IMR-90 (cell line): ENCODE measurements around the gene AGPS. TPM values are rescaled to one million over a fixed set of nuclear protein-coding genes. Genes with fewer than 3 reads are reported as not detected.
"Not testable (repeated sequence)": the region's sequence is repeated elsewhere in the genome, so short reads cannot be mapped to it uniquely, and the experiment has no call there.

Experiments used
- ATAC-seq: fragments of 200-7000 bp; cut with Tn5 transposase; 2 replicates; pipeline ENCODE4 v1.9.1; 2020; ENCODE audit warnings: low read depth, mild to moderate bottlenecking, moderate library complexity
- BruUV-seq: library from RNA; stranded (reverse); fragments of 400-500 nt; replicated peaks from 2 replicates; lab custom pipeline; 2021; lab: Mats Ljungman, UMichigan
- CTCF ChIA-PET: fragments of 300-600 bp; formaldehyde crosslinking; extraction: SDS; loops from one replicate; lab custom pipeline; 2021; ENCODE audit warnings: antibody characterized with exemption; lab: Yijun Ruan, JAX
- POLR2A ChIA-PET: fragments of 300-600 bp; sonication (Branson Sonifier 250); formaldehyde crosslinking; loops from one replicate; lab custom pipeline; 2022; ENCODE audit warnings: antibody characterized with exemption; ENCODE audit not compliant: unreplicated experiment; lab: Charles Lee
- DNase-seq: peaks from one replicate; pipeline ENCODE4 v3.0.0; 2013
- H2AFZ ChIP-seq: replicated peaks from 2 replicates; pipeline ENCODE3; 2013; ENCODE audit warnings: low read length, mild to moderate bottlenecking; ENCODE audit not compliant: poor library complexity
- H2AK5ac ChIP-seq: 2 replicates; pipeline ENCODE4 v1.6.1; 2013; ENCODE audit warnings: low read depth, low read length, inconsistent platforms
- H2AK9ac ChIP-seq: replicated peaks from 2 replicates; pipeline ENCODE3; 2013; ENCODE audit warnings: mild to moderate bottlenecking, low read depth, low read length, moderate library complexity; ENCODE audit not compliant: poor library complexity
- H2BK120ac ChIP-seq: 2 replicates; pipeline ENCODE4 v1.6.1; 2013; ENCODE audit warnings: low read depth, low read length, inconsistent platforms
- H2BK15ac ChIP-seq: 3 replicates; pipeline ENCODE4 v1.6.1; 2013; ENCODE audit warnings: low read depth, low read length, inconsistent platforms
- H2BK20ac ChIP-seq: 2 replicates; pipeline ENCODE4 v1.6.1; 2013; ENCODE audit warnings: low read depth, mild to moderate bottlenecking, inconsistent platforms, low read length, moderate library complexity
- H2BK5ac ChIP-seq: 2 replicates; pipeline ENCODE4 v1.6.1; 2013; ENCODE audit warnings: mild to moderate bottlenecking, low read depth, low read length, inconsistent platforms; ENCODE audit not compliant: poor library complexity, severe bottlenecking
- H3K14ac ChIP-seq: replicated peaks from 2 replicates; pipeline ENCODE4 v1.6.1; 2013; ENCODE audit warnings: low read depth, low read length, inconsistent platforms
- H3K18ac ChIP-seq: 2 replicates; pipeline ENCODE4 v1.6.1; 2013; ENCODE audit warnings: low read depth, low read length, control low read depth
- H3K23ac ChIP-seq: 2 replicates; pipeline ENCODE4 v1.6.1; 2013; ENCODE audit warnings: low read depth, low read length, inconsistent platforms
- H3K27ac ChIP-seq: 2 replicates; pipeline ENCODE4 v1.5.1; 2013; ENCODE audit warnings: mild to moderate bottlenecking, control low read depth, low read length; ENCODE audit not compliant: insufficient read depth
- H3K27me3 ChIP-seq: 2 replicates; pipeline ENCODE4 v1.6.1; 2013; ENCODE audit warnings: low read length; ENCODE audit not compliant: control insufficient read depth, insufficient read depth
- H3K36me3 ChIP-seq: 2 replicates; pipeline ENCODE4 v1.6.1; 2013; ENCODE audit warnings: low read length, mixed read lengths; ENCODE audit not compliant: control insufficient read depth, insufficient read depth
- H3K4ac ChIP-seq: 2 replicates; pipeline ENCODE4 v1.6.1; 2013; ENCODE audit warnings: low read depth, low read length, inconsistent platforms
- H3K4me1 ChIP-seq: 2 replicates; pipeline ENCODE4 v1.6.1; 2013; ENCODE audit warnings: low read length, mixed read lengths; ENCODE audit not compliant: control insufficient read depth, insufficient read depth
- H3K4me2 ChIP-seq: 2 replicates; pipeline ENCODE4 v1.6.1; 2013; ENCODE audit warnings: low read depth, mild to moderate bottlenecking, control low read depth, low read length, moderate library complexity
- H3K4me3 ChIP-seq: 2 replicates; pipeline ENCODE4 v1.5.1; 2013; ENCODE audit warnings: low read depth, mild to moderate bottlenecking, control low read depth, low read length, moderate library complexity; ENCODE audit not compliant: insufficient read depth
- H3K56ac ChIP-seq: 2 replicates; pipeline ENCODE4 v1.6.1; 2013; ENCODE audit warnings: low read length, inconsistent platforms; ENCODE audit not compliant: insufficient read depth; ENCODE audit errors: extremely low read depth
- H3K79me1 ChIP-seq, 2 experiments: 2 replicates each; pipeline ENCODE4 v1.6.1; 2013; ENCODE audit warnings: low read length in 2 of 2, inconsistent platforms in 1 of 2, low read depth in 1 of 2
- H3K9ac ChIP-seq: 2 replicates; pipeline ENCODE4 v1.6.1; 2013; ENCODE audit warnings: low read depth, low read length, control low read depth
- H3K9me1 ChIP-seq: 2 replicates; pipeline ENCODE4 v1.6.1; 2013; ENCODE audit warnings: low read length, inconsistent platforms; ENCODE audit not compliant: insufficient read depth
- H3K9me3 ChIP-seq: 2 replicates; pipeline ENCODE4 v1.6.1; 2013; ENCODE audit warnings: low read length; ENCODE audit not compliant: control insufficient read depth, insufficient read depth
- H4K20me1 ChIP-seq: 2 replicates; pipeline ENCODE4 v1.6.1; 2013; ENCODE audit warnings: low read length, inconsistent platforms; ENCODE audit not compliant: insufficient read depth
- H4K5ac ChIP-seq: 2 replicates; pipeline ENCODE4 v1.6.1; 2013; ENCODE audit warnings: mild to moderate bottlenecking, low read depth, low read length, control low read depth
- H4K8ac ChIP-seq, 2 experiments: 2 replicates each; pipeline ENCODE4 v1.6.1; 2013; ENCODE audit warnings: low read depth in 2 of 2, low read length in 2 of 2, control low read depth in 1 of 2, inconsistent platforms in 1 of 2
- H4K91ac ChIP-seq: 2 replicates; pipeline ENCODE4 v1.6.1; 2013; ENCODE audit warnings: low read depth, low read length, inconsistent platforms; ENCODE audit not compliant: insufficient read depth
- CEBPB ChIP-seq: IDR thresholded peaks from 2 replicates; pipeline ENCODE4 v1.6.1; 2012; ENCODE audit warnings: low read depth, low read length, improper control_type of control experiment
- WGBS, 2 experiments: methylation state at CpG; one replicate each; pipeline versions ENCODE4 v1.1.5 to v1.1.7; 2013; ENCODE audit warnings: missing lambda C conversion rate in 2 of 2; ENCODE audit not compliant: insufficient read length in 1 of 2; ENCODE audit errors: extremely low coverage in 2 of 2; 5-methylcytosine and 5-hydroxymethylcytosine counted together
- dilution Hi-C: fragments of 300-500 bp; cut with HindIII; formaldehyde crosslinking; loops from one replicate; pipeline ENCODE4 v1.14.3; 2018; ENCODE audit warnings: low sequenced_read_pairs; ENCODE audit not compliant: unreplicated experiment
- in situ Hi-C: fragments of 300-500 bp; cut with MboI; formaldehyde crosslinking; loops from 3 replicates; pipeline ENCODE4 v1.14.3; 2019; ENCODE audit warnings: low sequenced_read_pairs, inconsistent platforms, mixed read lengths
- intact Hi-C: fragments of 100-400 bp; cut with micrococcal nuclease; formaldehyde crosslinking; loops from 2 replicates; pipeline ENCODE4 v1.10.0; 2022
- polyA plus RNA-seq, 3 experiments: library from polyadenylated mRNA; depleted of rRNA; stranded (reverse); fragments of >200 nt; gene quantifications; 2 replicates each; pipeline ENCODE4 v1.2.3, GENCODE V29; 2012; ENCODE audit warnings: low replicate concordance in 1 of 3
- total RNA-seq: library from RNA; depleted of rRNA; stranded (reverse); fragments of >200 nt; gene quantifications from 2 replicates; pipeline ENCODE4 v1.2.3, GENCODE V29; 2012

AGPS gene
- total and polyA plus RNA-seq, 2 of the 4 experiments (the other 2 are of a cell fraction), result 6.6 to 18.6 TPM

- H3K9me1 ChIP-seq, H4K91ac ChIP-seq, ATAC-seq, H3K4me3 ChIP-seq, H3K27ac ChIP-seq, H2AFZ ChIP-seq, H3K4ac ChIP-seq, H2BK120ac ChIP-seq, H3K4me2 ChIP-seq, H2AK5ac ChIP-seq, H4K8ac ChIP-seq, H3K36me3 ChIP-seq, H3K14ac ChIP-seq, H3K27me3 ChIP-seq, BruUV-seq, CTCF ChIA-PET, H3K9me3 ChIP-seq, H2BK15ac ChIP-seq, dilution Hi-C loops, H3K18ac ChIP-seq, H2BK5ac ChIP-seq, DNase-seq, H3K56ac ChIP-seq, in situ Hi-C loops, H2AK9ac ChIP-seq, H4K5ac ChIP-seq, intact Hi-C loops, H2BK20ac ChIP-seq, H3K4me1 ChIP-seq, POLR2A ChIA-PET, H3K23ac ChIP-seq, H3K9ac ChIP-seq: not testable (repeated sequence)
- Histone ChIP-seq H4K20me1 (peaks cover 13% of the 10 kb centered on the region), H3K79me1 (peaks cover 11 to 39% of the 10 kb centered on the region in 2 experiments; a peak in 3 of 4 replicates)
- WGBS, 2 experiments, result no CpG with 5 or more reads among the region's 2 CpGs
- TF ChIP-seq CEBPB, result peak; percentile 68
These were observed 35.4 kb downstream of the AGPS start for GRCh38 chr2:177427936-177428335.
